Regular cardiac myocyte (primary cell): Measurements from ENCODE around the gene POU1F1. TPM values are rescaled to one million over a fixed set of nuclear protein-coding genes. Genes with fewer than 3 reads are reported as not detected.

ENCODE experiments used
- total RNA-seq: library from RNA; depleted of rRNA; stranded (reverse); fragments of >200 nt; gene quantifications from 2 replicates; pipeline ENCODE4 v1.2.3, GENCODE V29; 2014

Gene POU1F1, protein sequence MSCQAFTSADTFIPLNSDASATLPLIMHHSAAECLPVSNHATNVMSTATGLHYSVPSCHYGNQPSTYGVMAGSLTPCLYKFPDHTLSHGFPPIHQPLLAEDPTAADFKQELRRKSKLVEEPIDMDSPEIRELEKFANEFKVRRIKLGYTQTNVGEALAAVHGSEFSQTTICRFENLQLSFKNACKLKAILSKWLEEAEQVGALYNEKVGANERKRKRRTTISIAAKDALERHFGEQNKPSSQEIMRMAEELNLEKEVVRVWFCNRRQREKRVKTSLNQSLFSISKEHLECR
- not detected in 2 replicates for total RNA-seq

DNA sequence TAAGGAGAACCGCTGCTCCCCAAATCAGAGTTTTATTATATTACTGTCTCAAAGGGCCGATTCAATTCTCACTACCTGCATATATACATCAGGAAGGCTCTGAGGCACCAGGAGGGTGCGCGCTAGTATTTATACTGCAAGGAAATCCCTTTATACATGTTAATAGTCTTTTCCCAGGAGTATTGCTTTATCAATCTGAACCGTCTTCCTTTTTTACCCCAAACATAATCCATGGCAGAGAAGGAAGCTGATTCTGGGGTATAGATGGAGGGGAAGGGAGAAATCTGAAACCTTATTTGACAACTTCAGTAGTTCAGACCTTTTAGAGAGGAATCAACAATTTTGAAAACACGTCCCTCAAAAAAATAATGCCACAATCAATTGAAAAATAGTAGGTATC lies at the start of gene POU1F1:
TSS of gene POU1F1 (minus strand) at position 101 of the 400 bp plus-strand sequence. CDS start 122 bp downstream, outside the sequence.

DNA sequence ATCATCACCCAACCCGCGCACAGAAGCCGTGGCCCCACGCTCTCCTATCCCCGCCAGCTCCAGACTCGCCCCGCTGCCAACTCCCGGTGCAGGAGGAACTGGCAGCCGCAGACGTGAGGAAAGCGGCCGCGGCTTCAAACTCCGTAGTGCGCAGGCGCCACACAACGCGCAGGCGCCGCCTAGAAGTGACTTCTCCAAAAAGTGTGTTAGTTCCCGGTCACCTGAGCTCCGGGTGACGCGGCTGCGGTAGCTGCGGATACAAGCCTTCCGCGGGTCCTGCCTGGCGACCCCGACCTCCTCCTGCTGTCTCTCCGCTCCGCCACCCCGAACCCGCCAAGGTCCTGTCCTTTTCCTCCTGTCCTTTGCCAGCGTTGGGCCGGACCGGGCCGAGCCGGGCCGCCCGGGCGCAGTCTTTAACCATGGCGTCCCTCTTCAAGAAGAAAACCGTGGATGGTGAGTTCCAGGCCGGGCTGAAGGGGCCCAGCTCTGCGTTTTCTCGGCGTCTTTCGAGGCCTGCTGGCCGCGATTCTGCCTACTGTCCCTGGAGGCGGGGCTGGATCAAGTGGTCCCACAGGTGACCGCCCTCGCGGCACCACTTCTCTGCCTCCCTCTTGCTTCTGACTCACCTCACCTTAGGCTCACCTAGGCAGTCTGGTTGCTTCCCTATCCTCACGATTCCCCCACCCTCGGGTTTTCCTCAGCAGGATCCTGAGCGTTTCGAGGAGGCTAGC lies 49.1 kb downstream of the POU1F1 start, which contains the start of gene CHMP2B:
TSS of gene CHMP2B (plus strand) at position 206 of the 731 bp plus-strand sequence. CDS start at position 420, 214 bp downstream.

Other genes starting within 250 kb of the POU1F1 start
- gene CHMP2B, start 49.3 kb downstream of the POU1F1 start, total RNA-seq: 25.1 and 33.3 TPM in 2 replicates